Kidney (tissue), 22 donors: Measurements from ENCODE around the gene MMP26. TPM values are rescaled to one million over a fixed set of nuclear protein-coding genes. Genes with fewer than 3 reads are reported as not detected.
A peak's percentile ranks its signal among the peaks of the same experiment; 100 is the strongest.

ENCODE experiments used
- DNase-seq, 5 donors: peaks; one replicate each; pipeline ENCODE4 v3.0.0-alpha.2; 2013 to 2020
- FAIRE-seq: peaks from 2 replicates; lab custom pipeline; 2012; peaks lifted over from hg19 to GRCh38; lab: Jason Lieb, UNC
- H3K27ac ChIP-seq, 2 donors: one replicate each; pipeline ENCODE4 v1.7.0; 2013; ENCODE audit warnings: low read depth in 2 of 2, low read length in 2 of 2, inconsistent platforms in 1 of 2
- H3K27me3 ChIP-seq: one replicate; pipeline ENCODE4 v1.7.1; 2013; ENCODE audit warnings: low read length, inconsistent platforms; ENCODE audit not compliant: control insufficient read depth, insufficient read depth
- H3K36me3 ChIP-seq, 3 donors: one replicate each; pipeline versions ENCODE4 v1.7.0 to v1.7.1; 2013; ENCODE audit warnings: low read length in 3 of 3, control low read depth in 1 of 3, inconsistent platforms in 1 of 3; ENCODE audit not compliant: insufficient read depth in 3 of 3, control insufficient read depth in 2 of 3
- H3K4me1 ChIP-seq, 3 donors: one replicate each; pipeline versions ENCODE4 v1.7.0 to v1.7.1; 2013; ENCODE audit warnings: low read length in 3 of 3, inconsistent platforms in 1 of 3, low read depth in 1 of 3; ENCODE audit not compliant: control insufficient read depth in 2 of 3, insufficient read depth in 2 of 3
- H3K4me3 ChIP-seq, 3 donors: one replicate each; pipeline versions ENCODE4 v1.7.0 to v1.8.1; 2013; ENCODE audit warnings: low read length in 3 of 3, control low read depth in 1 of 3, inconsistent platforms in 1 of 3
- H3K9ac ChIP-seq, 3 donors: one replicate each; pipeline versions ENCODE4 v1.7.0 to v1.7.1; 2013; ENCODE audit warnings: low read length in 3 of 3, control low read depth in 1 of 3, inconsistent platforms in 1 of 3
- H3K9me3 ChIP-seq, 3 donors: one replicate each; pipeline versions ENCODE4 v1.7.0 to v1.7.1; 2013; ENCODE audit warnings: low read length in 3 of 3, control low read depth in 1 of 3, inconsistent platforms in 1 of 3; ENCODE audit not compliant: control insufficient read depth in 2 of 3, insufficient read depth in 1 of 3
- intact Hi-C: fragments of 100-400 bp; cut with DNase I; formaldehyde crosslinking; loops from one replicate; pipeline ENCODE4 v1.11.1; 2022
- long read RNA-seq, 10 donors: library from polyadenylated mRNA in 1 of 10; unstranded in 1 of 10; transcript quantifications; one replicate each; pipeline ENCODE4 v2.0.0 and lab custom pipeline, GENCODE V29; 2021 to 2026
- polyA plus RNA-seq: library from polyadenylated mRNA; stranded (reverse); fragments of 350-450 nt; fragmentation: Illumina TruSeq; extraction: RNeasy Lipid Tissue Mini Kit (QIAGEN cat#74804); gene quantifications from one replicate; pipeline ENCODE4 v1.2.3, GENCODE V29; 2014; ENCODE audit warnings: low read depth, low replicate concordance; ENCODE audit not compliant: insufficient read depth
- total RNA-seq: library from RNA; stranded (reverse); fragmentation: NEBNext Ultra II Directional; extraction: Animal tissue kit (Norgen Biotek cat#: 25700); gene quantifications from one replicate; pipeline ENCODE4 v1.2.1, GENCODE V29; 2021
- TF ChIP-seq, protein P1 (sequence below): IDR thresholded peaks from 3 replicates; pipeline ENCODE4 v1.5.1; 2012; ENCODE audit warnings: mild to moderate bottlenecking, moderate library complexity, borderline replicate concordance; ENCODE audit not compliant: insufficient read depth; ENCODE audit errors: extremely low read depth
- donor health status: control.
- donor health status: control.
- donor health status: control.
- donor health status: control.
- donor health status: control.
- donor health status: DM: yes; HTN: yes; CAD: no.
- donor health status: Normal renal cell carcinoma (clear cell type).

MMP26 gene
- total RNA-seq (not detected), polyA plus RNA-seq (not detected)
- long read RNA-seq, donor 1 = 0 reads
- long read RNA-seq, donor 2 = 0 reads
- long read RNA-seq, donor 3 = 0 reads
- long read RNA-seq, donor 4 = 0 reads
- long read RNA-seq, donor 5 = 0 reads
- long read RNA-seq, donor 6 = 0 reads
- long read RNA-seq, donor 7 = 0 reads
- long read RNA-seq, donor 8 = 0 reads
- long read RNA-seq, donor 9 = 0 reads
- long read RNA-seq, donor 10 = 0 reads

DNA sequence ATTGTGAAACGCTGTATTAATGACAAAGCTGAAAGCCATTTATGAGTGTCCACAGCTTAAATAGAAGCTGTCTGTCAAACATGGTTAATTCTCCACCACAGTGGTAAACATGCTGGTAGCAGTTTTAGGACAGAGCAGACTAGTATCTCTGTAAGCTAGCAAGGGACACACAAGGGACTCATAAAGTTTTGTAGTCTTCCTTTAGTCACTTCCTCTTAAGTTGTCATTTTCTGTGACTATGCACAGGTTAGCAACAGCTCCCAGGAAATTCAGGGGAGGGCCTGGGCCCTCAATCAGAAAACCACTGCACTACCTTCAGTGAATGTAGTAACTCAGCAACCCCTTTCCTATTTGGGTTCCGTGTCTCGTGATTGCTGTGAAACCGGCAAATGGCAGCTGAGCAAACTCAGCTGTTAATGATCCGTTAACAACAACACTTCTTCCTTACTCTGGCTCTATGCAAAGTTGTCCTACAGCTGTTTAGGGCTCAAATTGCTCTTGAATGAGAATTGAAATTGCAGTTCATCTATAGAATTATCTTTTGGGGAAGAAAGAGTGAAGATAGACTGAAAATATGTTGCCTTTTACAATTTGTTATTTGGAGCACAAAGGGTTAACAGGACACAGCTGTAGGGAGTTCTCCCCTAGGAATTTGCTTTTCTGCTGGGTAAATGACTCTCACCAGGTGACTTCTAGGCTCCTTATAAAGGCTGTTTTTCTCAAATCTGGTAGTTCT, at the start of gene MMP26:
TSS of gene MMP26 (plus strand) at position 731 of the 736 bp plus-strand sequence.
- FAIRE-seq (no peak), DNase-seq (peak in 4 of 5 donors; percentile 57 to 90 (median 80))
- Histone ChIP-seq H3K36me3 (no peaks in the 10 kb centered on the region), H3K4me1 (peaks cover 0 to 9% (median 0%) of the 10 kb centered on the region in 3 donors), H3K9me3 (no peaks in the 10 kb centered on the region), H3K4me3 (no peak within 1 kb of the TSS), H3K27ac (no peak within 1 kb of the TSS), H3K27me3 (no peaks in the 10 kb centered on the region), H3K9ac (no peak within 1 kb of the TSS)
- TF ChIP-seq, protein P1, sequence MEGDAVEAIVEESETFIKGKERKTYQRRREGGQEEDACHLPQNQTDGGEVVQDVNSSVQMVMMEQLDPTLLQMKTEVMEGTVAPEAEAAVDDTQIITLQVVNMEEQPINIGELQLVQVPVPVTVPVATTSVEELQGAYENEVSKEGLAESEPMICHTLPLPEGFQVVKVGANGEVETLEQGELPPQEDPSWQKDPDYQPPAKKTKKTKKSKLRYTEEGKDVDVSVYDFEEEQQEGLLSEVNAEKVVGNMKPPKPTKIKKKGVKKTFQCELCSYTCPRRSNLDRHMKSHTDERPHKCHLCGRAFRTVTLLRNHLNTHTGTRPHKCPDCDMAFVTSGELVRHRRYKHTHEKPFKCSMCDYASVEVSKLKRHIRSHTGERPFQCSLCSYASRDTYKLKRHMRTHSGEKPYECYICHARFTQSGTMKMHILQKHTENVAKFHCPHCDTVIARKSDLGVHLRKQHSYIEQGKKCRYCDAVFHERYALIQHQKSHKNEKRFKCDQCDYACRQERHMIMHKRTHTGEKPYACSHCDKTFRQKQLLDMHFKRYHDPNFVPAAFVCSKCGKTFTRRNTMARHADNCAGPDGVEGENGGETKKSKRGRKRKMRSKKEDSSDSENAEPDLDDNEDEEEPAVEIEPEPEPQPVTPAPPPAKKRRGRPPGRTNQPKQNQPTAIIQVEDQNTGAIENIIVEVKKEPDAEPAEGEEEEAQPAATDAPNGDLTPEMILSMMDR = no peak
- intact Hi-C loops = no loop called here

DNA sequence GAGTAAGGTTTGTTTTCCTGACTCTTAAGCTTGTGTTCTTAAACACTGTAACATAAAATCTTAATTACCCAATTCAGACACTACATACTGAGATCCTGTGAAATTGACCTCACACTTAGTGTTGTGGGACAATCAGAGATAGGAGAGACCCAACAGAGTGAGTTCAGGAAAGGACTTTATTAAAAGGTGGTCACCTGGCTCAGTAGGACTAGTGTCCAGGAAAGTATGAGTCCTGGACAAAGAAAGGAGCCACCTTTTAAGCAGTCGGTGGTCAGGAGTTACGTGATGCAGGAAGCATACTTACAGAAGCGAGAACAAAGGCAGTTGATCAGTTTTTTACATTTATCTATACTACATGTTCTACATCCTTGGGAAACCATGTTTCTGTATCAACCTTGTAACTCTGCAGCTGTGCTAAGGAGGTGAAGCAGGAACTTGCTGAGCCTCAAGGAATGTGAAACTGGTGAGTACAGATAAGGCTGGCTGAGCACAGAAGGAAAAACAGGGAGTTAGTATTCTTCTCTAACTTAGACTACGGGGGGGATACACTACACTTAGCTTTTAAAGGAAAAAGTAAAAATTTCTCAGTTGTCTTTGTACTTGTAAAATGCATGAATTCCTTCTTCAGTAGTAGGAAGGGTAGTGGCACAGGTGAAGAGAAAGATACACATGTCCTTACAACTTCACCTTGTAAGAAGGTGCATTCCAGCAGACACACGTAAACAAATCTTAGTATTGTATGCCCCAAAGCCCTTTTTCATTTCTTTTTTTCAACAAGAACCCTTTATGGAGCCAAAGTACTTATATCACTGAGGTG, 45.7 kb upstream of the MMP26 start:
- TF ChIP-seq, protein P1 = no peak
- Histone ChIP-seq H3K4me1 (no peaks in the 10 kb centered on the region), H3K36me3 (no peaks in the 10 kb centered on the region), H3K27ac (no peak overlapping the region), H3K9me3 (no peaks in the 10 kb centered on the region), H3K9ac (no peak overlapping the region), H3K4me3 (no peak overlapping the region), H3K27me3 (no peaks in the 10 kb centered on the region)
- DNase-seq (peak in 2 of 5 donors; percentile 77 to 78), FAIRE-seq (no peak)
- intact Hi-C loops = no loop called here

DNA sequence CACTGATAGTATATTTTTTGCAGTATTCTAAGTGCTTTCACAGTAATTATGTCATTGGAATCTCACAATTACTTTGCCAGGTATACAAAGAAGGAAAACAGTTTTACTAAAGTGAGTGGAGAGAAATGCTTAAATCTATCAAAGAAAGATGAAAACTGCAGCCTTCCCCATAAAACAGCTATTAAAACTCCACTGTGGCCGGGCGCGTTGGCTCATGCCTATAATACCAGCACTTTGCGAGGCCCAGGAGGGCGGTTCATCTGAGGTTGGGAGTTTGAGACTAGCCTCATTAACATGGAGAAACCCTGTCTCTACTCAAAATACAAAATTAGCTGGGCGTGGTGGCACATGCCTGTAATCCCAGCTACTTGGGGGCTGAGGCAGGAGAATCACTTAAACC, 41.7 kb upstream of the MMP26 start:
- H3K9ac ChIP-seq = no peak overlapping the region

More for the DNA sequence above, 41.7 kb upstream of the MMP26 start:
- no peaks in the 10 kb centered on the region for H3K4me1 ChIP-seq
- no peak for DNase-seq
- TF ChIP-seq, protein P1 = no peak
- FAIRE-seq = no peak
- no peak overlapping the region for H3K4me3 ChIP-seq
- H3K36me3 ChIP-seq = no peaks in the 10 kb centered on the region
- no peaks in the 10 kb centered on the region for H3K27me3 ChIP-seq
- no peaks in the 10 kb centered on the region for H3K9me3 ChIP-seq
- intact Hi-C loops = no loop called here
- no peak overlapping the region for H3K27ac ChIP-seq
